Measurements from ENCODE around the gene PTPN6.

PTPN6 gene

GRCh38 chr12:6945613-6946012, 5.5 kb upstream of the PTPN6 start:
- H3K27me3 Mint-ChIP-seq = no peaks in the 10 kb centered on the region
- no peaks in the 10 kb centered on the region for H3K9me3 Mint-ChIP-seq
- DNase-seq (peak in 1 of 2 donors; percentile 32), ATAC-seq (no peak)
- H3K4me1 Mint-ChIP-seq = peaks cover 95% of the 10 kb centered on the region
- peak overlapping the region; percentile 82 to 85 for H3K4me3 Mint-ChIP-seq
- peak overlapping the region; percentile 88 to 95 for H3K27ac Mint-ChIP-seq

DNA sequence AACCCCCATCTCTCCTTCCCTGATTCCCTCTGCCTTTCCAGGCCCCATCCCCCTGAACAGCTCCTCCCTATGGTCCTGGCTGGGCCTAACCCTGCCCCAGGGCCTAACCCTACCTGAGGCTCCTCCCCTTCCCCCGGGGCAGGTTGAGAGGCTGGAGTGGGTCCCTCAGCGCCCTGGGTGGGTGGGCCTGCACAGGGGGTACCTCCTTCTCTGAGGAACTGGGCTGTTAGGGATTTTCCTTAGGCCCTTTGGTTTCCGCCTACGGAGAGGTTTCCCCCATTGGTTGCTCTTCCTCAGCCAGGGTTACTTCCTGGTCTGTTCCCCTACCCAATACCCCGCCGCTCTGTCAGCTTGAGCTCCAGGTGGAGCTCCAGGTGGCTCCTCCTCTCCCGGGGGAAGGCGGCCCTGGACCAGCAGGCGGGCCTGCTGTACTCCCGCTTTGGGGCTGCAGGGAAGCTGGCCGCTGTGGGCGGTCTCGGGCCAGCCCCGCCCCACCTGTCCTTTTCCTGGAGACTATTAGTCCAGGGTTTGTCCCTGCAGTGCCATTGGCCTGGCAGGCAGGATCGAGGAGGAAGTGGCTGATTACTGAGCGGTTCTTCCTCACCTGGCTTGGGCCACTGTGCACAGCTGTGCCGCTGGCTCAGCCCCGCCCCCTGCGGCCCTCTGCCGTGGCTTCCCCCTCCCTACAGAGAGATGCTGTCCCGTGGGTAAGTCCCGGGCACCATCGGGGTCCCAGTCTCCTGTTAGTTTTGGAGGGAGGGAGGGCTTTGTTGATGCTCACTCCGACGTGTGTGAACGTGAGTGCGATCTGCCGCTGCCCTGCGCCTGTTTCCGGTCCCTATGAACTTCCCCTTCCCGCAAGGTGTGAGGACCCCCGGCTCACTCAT, 4.9 kb upstream of the PTPN6 start:
- H3K27me3 Mint-ChIP-seq = no peaks in the 10 kb centered on the region
- H3K9me3 Mint-ChIP-seq = no peaks in the 10 kb centered on the region
- H3K4me1 Mint-ChIP-seq = peaks cover 92% of the 10 kb centered on the region
- peak overlapping the region; percentile 82 to 85 for H3K4me3 Mint-ChIP-seq
- DNase-seq = peak; percentile 55 to 74
- peak overlapping the region; percentile 88 to 95 for H3K27ac Mint-ChIP-seq
- peak; percentile 10 for ATAC-seq

DNA sequence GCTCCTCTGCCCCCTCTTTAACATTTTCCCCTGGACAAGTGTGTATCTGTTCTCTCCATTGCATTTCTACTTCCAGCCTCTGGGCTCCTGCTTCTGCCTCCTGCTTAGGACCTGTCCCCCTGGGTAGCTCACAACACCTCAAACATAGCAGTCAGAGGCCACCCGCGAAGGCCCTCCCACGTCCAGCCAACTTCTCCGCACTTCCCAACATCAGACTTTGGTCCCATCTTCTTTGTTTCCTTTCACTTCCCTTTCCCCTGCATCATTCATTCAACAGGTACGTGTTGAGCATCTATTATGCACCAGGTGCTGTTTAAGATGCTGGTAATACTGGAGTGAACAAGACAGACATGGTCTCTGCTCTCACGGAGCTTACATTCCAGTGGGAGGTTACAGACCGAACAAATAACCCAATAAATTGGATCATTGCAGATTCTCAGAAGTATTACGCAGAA, 4.2 kb upstream of the PTPN6 start:
- H3K27ac Mint-ChIP-seq = peak overlapping the region; percentile 74 to 88

DNA sequence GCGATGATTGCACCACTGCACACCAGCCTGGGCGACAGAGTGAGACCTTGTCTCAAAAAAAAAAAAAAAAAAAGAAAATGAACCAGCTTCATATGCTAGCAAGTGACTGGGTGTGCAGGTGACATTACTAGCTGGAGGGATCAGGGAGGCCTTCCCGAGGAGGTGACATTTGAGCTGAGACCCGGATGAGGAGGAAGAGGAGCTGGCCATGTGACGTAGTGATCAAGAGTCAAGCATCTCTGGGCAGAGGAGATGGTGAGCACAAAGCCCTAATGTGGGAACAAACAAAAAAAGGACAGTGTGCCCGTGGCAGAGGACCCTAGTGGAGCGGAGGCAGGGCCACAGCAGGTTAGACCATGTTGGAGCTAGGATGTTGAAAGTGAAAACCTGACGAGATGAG, 3.5 kb upstream of the PTPN6 start:
- Mint-ChIP-seq H3K4me3 (peak overlapping the region; percentile 82 to 85), H3K4me1 (peaks cover 82% of the 10 kb centered on the region), H3K9me3 (no peaks in the 10 kb centered on the region), H3K27me3 (no peaks in the 10 kb centered on the region), H3K27ac (peak overlapping the region; percentile 1 to 63)
- DNase-seq (no peak), ATAC-seq (no peak)

More for the DNA sequence above, 4.2 kb upstream of the PTPN6 start:
- Mint-ChIP-seq H3K27me3 (no peaks in the 10 kb centered on the region), H3K4me3 (peak overlapping the region; percentile 82 to 85), H3K9me3 (no peaks in the 10 kb centered on the region), H3K4me1 (peaks cover 88% of the 10 kb centered on the region)
- no peak for ATAC-seq
- DNase-seq = no peak

DNA sequence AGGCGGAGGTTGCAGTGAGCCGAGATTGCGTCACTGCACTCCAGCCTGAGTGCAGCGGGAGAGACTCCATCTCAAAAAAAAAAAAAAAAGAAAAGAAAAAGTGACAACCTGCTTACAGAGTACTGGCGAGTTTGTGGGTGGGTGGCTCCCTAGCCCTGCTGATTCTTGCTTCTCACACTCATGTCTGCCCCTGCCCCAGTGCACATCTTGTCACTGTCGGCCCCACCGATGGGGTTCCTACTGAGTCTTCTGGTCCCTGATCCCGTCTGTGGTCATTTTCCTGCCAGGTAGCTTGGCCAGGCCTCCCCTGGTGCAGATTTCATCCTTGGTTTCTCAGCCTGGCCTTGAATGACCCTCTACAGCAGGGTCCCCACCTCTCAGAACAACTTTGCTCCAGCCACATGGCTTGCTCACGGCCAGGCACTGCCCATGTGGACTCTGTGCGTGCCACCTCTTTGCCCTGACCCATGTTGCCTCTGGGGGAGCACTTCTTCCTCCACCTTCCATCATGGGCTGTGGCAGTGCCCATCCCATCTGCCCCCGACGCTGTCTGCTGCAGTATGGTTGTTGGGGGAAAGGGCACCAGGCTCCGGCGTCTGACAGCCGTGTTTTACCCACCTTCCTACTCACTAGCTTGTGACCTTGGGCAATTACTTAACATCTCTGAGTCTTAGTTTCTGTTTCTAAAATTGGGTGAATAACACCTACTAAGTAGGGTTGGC, 2.1 kb upstream of the PTPN6 start:
- Mint-ChIP-seq H3K27ac (peak overlapping the region; percentile 94 to 97), H3K27me3 (no peaks in the 10 kb centered on the region), H3K9me3 (no peaks in the 10 kb centered on the region), H3K4me3 (peak overlapping the region; percentile 82 to 85), H3K4me1 (peaks cover 71% of the 10 kb centered on the region)
- ATAC-seq (no peak), DNase-seq (peak in 1 of 2 donors; percentile 45)

- H3K9me3 Mint-ChIP-seq = no peaks in the 10 kb centered on the region
- H3K27me3 Mint-ChIP-seq = no peaks in the 10 kb centered on the region
- ATAC-seq = peak; percentile 18
- peak overlapping the region; percentile 87 to 94 for H3K27ac Mint-ChIP-seq
- peak; percentile 55 to 70 for DNase-seq
- peaks cover 72% of the 10 kb centered on the region for H3K4me1 Mint-ChIP-seq
- peak overlapping the region; percentile 93 to 95 for H3K4me3 Mint-ChIP-seq
Measured at GRCh38 chr12:6950401-6950801, 755 bp upstream of the PTPN6 start.

- peaks cover 72% of the 10 kb centered on the region for H3K4me1 Mint-ChIP-seq
Measured at GRCh38 chr12:6951551-6952120, 480 bp downstream of the PTPN6 start.

GRCh38 chr12:6952121-6952862, 1.1 kb downstream of the PTPN6 start:
- ATAC-seq (no peak), DNase-seq (peak in 1 of 2 donors; percentile 40)
- H3K9me3 Mint-ChIP-seq = no peaks in the 10 kb centered on the region
- H3K4me3 Mint-ChIP-seq = peak overlapping the region; percentile 93 to 95
- peak overlapping the region; percentile 90 to 94 for H3K27ac Mint-ChIP-seq
- no peaks in the 10 kb centered on the region for H3K27me3 Mint-ChIP-seq
- H3K4me1 Mint-ChIP-seq = peaks cover 72% of the 10 kb centered on the region

More at GRCh38 chr12:6951551-6952120, 480 bp downstream of the PTPN6 start:
- peak; percentile 29 for ATAC-seq
- Mint-ChIP-seq H3K9me3 (no peaks in the 10 kb centered on the region), H3K27me3 (no peaks in the 10 kb centered on the region), H3K27ac (peak overlapping the region; percentile 90 to 94), H3K4me3 (peak overlapping the region; percentile 93 to 95)
- DNase-seq = peak in 1 of 2 donors; percentile 46

DNA sequence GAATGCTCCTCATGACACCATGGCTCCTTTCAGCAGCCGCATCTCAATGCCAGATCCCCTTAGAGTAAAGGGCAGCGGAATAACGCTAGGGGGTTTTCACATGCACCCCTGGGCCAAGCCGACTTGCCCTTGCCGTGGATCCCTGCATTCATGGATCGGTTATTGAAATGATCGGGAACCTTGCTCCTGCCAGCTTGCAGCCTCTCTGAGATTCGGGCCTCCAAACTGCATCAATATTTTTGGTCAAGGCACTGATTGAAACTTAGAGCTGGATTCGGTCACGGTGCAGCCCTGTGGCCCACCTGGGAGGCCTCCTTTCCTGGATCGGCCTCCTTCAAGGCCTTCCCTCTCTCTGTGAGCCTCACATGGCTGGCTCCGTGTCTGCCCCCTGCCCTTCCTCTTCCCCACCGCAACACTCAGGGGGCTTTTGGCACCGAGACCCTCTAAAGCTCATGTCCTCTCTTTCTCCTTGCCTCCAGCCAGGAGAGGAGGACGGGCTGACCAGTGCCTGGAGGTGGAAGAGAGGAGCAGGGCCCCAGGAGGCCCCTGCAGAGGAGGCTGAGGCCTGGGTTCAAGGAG, 1.8 kb downstream of the PTPN6 start:
- ATAC-seq (peak; percentile 2), DNase-seq (peak in 1 of 2 donors; percentile 59)
- Mint-ChIP-seq H3K9me3 (no peaks in the 10 kb centered on the region), H3K27ac (peak overlapping the region; percentile 90 to 94), H3K27me3 (no peaks in the 10 kb centered on the region), H3K4me3 (peak overlapping the region; percentile 93 to 95), H3K4me1 (peaks cover 72% of the 10 kb centered on the region)

GRCh38 chr12:6953442-6954315, 2.5 kb downstream of the PTPN6 start:
- Mint-ChIP-seq H3K4me3 (peak overlapping the region; percentile 93 to 95), H3K27me3 (no peaks in the 10 kb centered on the region), H3K4me1 (peaks cover 72% of the 10 kb centered on the region), H3K27ac (peak overlapping the region; percentile 94 to 97), H3K9me3 (no peaks in the 10 kb centered on the region)
- ATAC-seq = peak; percentile 52
- DNase-seq = peak; percentile 69 to 86

- DNase-seq (peak; percentile 33 to 39), ATAC-seq (no peak)
- no peaks in the 10 kb centered on the region for H3K27me3 Mint-ChIP-seq
- H3K4me3 Mint-ChIP-seq = peak overlapping the region; percentile 93 to 95
- H3K9me3 Mint-ChIP-seq = no peaks in the 10 kb centered on the region
- peaks cover 72% of the 10 kb centered on the region for H3K4me1 Mint-ChIP-seq
- peak overlapping the region; percentile 94 to 97 for H3K27ac Mint-ChIP-seq
Measured at GRCh38 chr12:6954316-6955107, 3.4 kb downstream of the PTPN6 start.

DNA sequence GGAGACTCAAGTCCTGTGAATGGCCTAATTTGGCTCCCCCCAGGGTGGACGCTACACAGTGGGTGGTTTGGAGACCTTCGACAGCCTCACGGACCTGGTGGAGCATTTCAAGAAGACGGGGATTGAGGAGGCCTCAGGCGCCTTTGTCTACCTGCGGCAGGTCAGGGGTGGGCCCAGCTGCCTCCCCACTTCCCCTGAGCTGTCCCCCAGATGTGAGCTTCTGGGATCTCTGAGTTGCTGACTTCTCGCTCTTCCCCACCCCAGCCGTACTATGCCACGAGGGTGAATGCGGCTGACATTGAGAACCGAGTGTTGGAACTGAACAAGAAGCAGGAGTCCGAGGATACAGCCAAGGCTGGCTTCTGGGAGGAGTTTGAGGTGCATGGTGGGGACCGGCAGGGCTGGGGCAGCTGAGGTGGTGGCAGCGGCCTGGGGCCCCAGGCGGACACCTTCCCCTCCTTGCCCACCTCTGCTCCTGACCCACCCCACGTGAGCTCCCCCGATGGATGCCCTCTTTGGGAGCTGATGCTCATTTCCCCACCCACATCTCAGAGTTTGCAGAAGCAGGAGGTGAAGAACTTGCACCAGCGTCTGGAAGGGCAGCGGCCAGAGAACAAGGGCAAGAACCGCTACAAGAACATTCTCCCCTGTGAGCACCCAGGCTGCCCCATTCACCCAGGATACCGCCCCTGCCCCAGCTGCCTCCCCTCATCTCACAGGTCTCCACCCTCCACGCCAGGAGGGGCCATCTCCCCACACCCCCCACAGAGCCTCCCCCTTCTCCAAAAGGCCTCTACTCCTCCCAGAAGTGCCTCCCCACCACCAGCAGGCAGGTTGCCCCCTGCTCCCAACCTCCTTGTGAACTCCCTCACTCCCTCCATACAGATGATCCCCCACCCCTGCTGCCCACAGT, 4.2 kb downstream of the PTPN6 start:
- no peak for ATAC-seq
- H3K4me3 Mint-ChIP-seq = peak overlapping the region; percentile 93 to 95
- no peaks in the 10 kb centered on the region for H3K9me3 Mint-ChIP-seq
- peak overlapping the region; percentile 94 to 97 for H3K27ac Mint-ChIP-seq
- peak; percentile 17 to 33 for DNase-seq
- no peaks in the 10 kb centered on the region for H3K27me3 Mint-ChIP-seq
- peaks cover 72% of the 10 kb centered on the region for H3K4me1 Mint-ChIP-seq

Data from stimulated activated naive CD8-positive, alpha-beta T cell treated with anti-CD3 and anti-CD28 coated beads, Interleukin-15, amount 100 ng/mL, for 72 hours (primary cell).